BLaER1 treated with 17β-estradiol and CSF1 and Interleukin-3, amounts not matched to agents 10 nM and 100 nM (cell line): ENCODE results near the gene ETS2.
"Not testable (repeated sequence)": the region's sequence is repeated elsewhere in the genome, so short reads cannot be mapped to it uniquely, and the experiment has no call there.

Source experiments
- H3K27ac ChIP-seq, 11 experiments: shearing (Covaris generic); formaldehyde crosslinking; 2 replicates each; pipeline ENCODE4 v1.8.1; 2022
- H3K27me3 ChIP-seq, 11 experiments: shearing (Covaris generic); formaldehyde crosslinking; 2 replicates each; pipeline ENCODE4 v1.8.1; 2022
- H3K36me3 ChIP-seq, 11 experiments: shearing (Covaris generic); formaldehyde crosslinking; 2 replicates each; pipeline ENCODE4 v1.8.1; 2022
- H3K4me1 ChIP-seq, 10 experiments: shearing (Covaris generic); formaldehyde crosslinking; 2 replicates each; pipeline ENCODE4 v1.8.1; 2022
- H3K4me2 ChIP-seq, 11 experiments: shearing (Covaris generic); formaldehyde crosslinking; 2 replicates each; pipeline ENCODE4 v1.8.1; 2022
- H3K4me3 ChIP-seq, 10 experiments: shearing (Covaris generic); formaldehyde crosslinking; 2 replicates each; pipeline ENCODE4 v1.8.1; 2022
- H3K9ac ChIP-seq, 11 experiments: shearing (Covaris generic); formaldehyde crosslinking; 2 replicates each; pipeline ENCODE4 v1.8.1; 2022
- H3K9me3 ChIP-seq, 11 experiments: shearing (Covaris generic); formaldehyde crosslinking; replicated peaks in 1 of 11; 2 replicates each; pipeline ENCODE4 v1.8.1; 2022
- H4K20me1 ChIP-seq, 11 experiments: shearing (Covaris generic); formaldehyde crosslinking; 2 replicates each; pipeline ENCODE4 v1.8.1; 2022
- Cebpa-rat ChIP-seq, 11 experiments: shearing (Covaris generic); IDR thresholded peaks; 2 replicates each; pipeline ENCODE4 v1.8.1; 2022

The ETS2 gene

DNA sequence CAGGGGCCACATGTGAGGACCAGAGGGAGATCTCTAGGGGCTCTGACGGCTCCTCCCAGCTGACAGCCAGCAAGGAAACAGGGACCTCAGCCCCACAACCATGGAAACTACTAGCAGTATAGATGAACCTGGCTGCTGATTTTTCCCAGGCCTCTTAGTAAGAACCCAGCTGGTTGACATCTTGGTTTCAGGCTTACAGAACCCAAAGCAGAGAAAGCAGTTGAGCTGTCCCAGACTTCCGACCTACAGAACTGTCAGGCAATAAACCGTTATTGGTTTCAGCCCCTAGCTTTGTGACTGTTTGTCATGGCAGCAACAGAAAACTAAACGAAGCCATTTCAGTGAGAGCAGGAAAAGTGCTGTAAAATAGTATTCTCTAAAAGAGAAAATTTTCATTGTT, 36.4 kb downstream of the ETS2 start:
- no peak for TF ChIP-seq Cebpa-rat (IDR thresholded peaks at IDR 0.05)
- H3K4me3 ChIP-seq = no peak overlapping the region
- no peak overlapping the region for H3K9ac ChIP-seq
- peak overlapping the region in 3 of 11 experiments; percentile 23 to 39 (median 38); a peak in 3 of 22 replicates for H3K27ac ChIP-seq
- peaks cover 5 to 24% (median 10%) of the 10 kb centered on the region in 11 experiments; a peak in 18 of 22 replicates for H3K9me3 ChIP-seq
- peak overlapping the region in 8 of 11 experiments; percentile 1 to 39 (median 10); a peak in 10 of 22 replicates for H3K4me2 ChIP-seq
- no peaks in the 10 kb centered on the region for H3K27me3 ChIP-seq
- no peaks in the 10 kb centered on the region for H3K36me3 ChIP-seq
- no peaks in the 10 kb centered on the region for H4K20me1 ChIP-seq
- peaks cover 0 to 23% (median 10%) of the 10 kb centered on the region in 10 experiments; a peak in 14 of 20 replicates for H3K4me1 ChIP-seq

DNA sequence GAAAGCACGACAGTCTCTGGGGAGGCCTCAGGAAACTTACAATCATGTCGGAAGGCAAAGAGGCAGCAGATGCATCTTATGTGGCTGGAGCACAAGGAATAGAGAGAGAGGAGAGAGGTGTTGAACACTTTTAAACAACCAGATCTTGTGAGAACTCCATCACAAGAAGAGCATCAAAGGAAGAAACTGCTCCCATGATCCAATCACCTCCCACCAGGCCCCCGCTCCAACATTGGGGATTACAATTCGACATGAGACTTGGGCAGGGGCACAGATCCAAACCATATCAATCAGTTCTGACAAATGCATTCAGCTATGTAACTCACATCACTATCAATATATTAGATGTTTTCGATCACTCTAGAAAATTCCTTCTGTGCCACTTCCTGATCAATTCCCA, 37.6 kb downstream of the ETS2 start:
- Histone ChIP-seq H3K9ac (no peak overlapping the region), H3K4me3 (no peak overlapping the region), H3K27me3 (no peaks in the 10 kb centered on the region), H3K27ac (no peak overlapping the region), H3K9me3 (peaks cover 4 to 24% (median 10%) of the 10 kb centered on the region in 11 experiments; a peak in 18 of 22 replicates), H3K36me3 (no peaks in the 10 kb centered on the region), H3K4me2 (no peak overlapping the region), H3K4me1 (peaks cover 0 to 21% (median 10%) of the 10 kb centered on the region in 10 experiments; a peak in 14 of 20 replicates), H4K20me1 (no peaks in the 10 kb centered on the region)
- no peak for TF ChIP-seq Cebpa-rat (IDR thresholded peaks at IDR 0.05)

DNA sequence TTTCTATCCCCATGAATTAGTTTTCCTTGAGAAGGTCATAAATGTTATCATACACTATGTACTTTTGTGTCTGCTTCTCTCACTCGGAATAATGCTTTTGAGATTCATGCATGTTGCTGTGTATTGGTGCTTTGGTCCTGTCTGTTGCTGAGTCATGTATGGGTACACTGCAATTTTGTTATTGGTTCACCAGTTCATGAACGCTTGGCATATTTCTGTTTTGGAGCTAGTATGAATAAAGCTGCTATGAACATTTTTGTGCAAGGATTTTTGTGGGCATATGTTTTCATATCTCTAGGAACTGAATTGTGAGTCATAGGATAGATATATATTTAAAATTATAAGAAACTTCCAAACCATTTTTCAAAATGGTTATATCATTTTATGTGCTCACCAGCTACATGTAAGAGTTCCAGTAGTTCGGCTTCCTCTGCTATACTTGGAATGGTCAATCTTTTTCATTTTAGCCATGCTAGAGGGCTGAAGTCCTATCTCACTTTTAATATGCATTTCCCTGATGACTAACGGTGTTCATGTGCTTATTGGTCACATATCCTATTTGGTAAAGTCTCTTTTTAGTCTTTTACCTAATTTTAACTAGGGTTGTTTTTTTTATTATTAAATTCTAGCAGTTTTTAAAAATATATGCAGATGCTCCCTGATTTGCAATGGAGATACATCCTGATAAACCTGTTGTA, 38.2 kb downstream of the ETS2 start:
- Histone ChIP-seq H3K9me3 (peaks cover 0 to 24% (median 10%) of the 10 kb centered on the region in 11 experiments; a peak in 18 of 22 replicates), H3K9ac (no peak overlapping the region)

DNA sequence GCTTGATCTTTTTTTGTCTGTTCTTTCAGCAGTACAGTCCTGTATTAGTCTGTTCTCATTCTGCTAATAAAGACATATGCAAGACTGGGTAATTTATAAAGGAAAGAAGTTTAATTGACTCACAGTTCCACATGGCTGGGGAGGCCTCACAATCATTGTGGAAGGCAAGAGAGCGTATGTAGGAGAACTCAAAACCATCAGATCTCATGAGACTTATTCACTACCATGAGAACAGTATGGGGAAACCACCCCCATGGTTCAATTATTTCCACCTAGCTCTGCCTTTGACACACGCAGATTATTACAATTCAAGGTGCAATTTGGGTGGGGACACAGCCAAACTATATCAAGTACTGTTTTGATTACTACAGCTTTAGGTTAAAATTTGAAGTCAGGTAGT, 39.6 kb downstream of the ETS2 start:
- not testable (repeated sequence) for H3K27ac ChIP-seq

More for the DNA sequence above, 38.2 kb downstream of the ETS2 start:
- H3K36me3 ChIP-seq = no peaks in the 10 kb centered on the region
- no peak overlapping the region for H3K4me2 ChIP-seq
- H3K4me3 ChIP-seq = no peak overlapping the region
- no peak for TF ChIP-seq Cebpa-rat (IDR thresholded peaks at IDR 0.05)
- H4K20me1 ChIP-seq = no peaks in the 10 kb centered on the region
- H3K4me1 ChIP-seq = peaks cover 0 to 21% (median 10%) of the 10 kb centered on the region in 10 experiments; a peak in 14 of 20 replicates
- no peak overlapping the region for H3K27ac ChIP-seq
- no peaks in the 10 kb centered on the region for H3K27me3 ChIP-seq

DNA sequence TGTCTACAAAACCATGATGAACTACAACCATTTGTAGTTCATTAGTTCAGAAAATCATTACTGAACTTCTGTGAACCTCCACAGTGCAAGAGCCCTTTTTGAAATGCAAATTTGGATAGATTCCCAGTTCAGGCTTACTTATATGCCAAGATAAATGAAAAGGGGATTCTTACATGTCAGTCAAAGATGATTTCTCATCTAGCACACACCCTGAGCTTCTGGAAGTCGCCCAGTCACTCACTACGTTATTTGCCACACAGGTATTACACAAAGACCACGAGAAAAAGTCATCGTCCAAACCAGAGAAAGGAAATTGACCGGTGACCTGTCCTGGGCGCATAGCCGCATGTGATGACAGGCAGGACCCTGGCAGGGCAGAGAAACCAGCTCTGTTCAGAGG, 41.8 kb downstream of the ETS2 start:
- Histone ChIP-seq H3K9me3 (peaks cover 5 to 23% (median 16%) of the 10 kb centered on the region in 11 experiments; a peak in 20 of 22 replicates), H4K20me1 (no peaks in the 10 kb centered on the region), H3K36me3 (no peaks in the 10 kb centered on the region), H3K4me3 (no peak overlapping the region), H3K27ac (no peak overlapping the region), H3K9ac (no peak overlapping the region), H3K27me3 (no peaks in the 10 kb centered on the region), H3K4me1 (peaks cover 8 to 26% (median 24%) of the 10 kb centered on the region in 10 experiments), H3K4me2 (no peak overlapping the region)
- TF ChIP-seq Cebpa-rat (IDR thresholded peaks at IDR 0.05) = no peak

More for the DNA sequence above, 39.6 kb downstream of the ETS2 start:
- H3K4me3 ChIP-seq, H3K4me2 ChIP-seq, H3K36me3 ChIP-seq, H3K27me3 ChIP-seq, H4K20me1 ChIP-seq, H3K9ac ChIP-seq: not testable (repeated sequence)
- peaks cover 0 to 22% (median 10%) of the 10 kb centered on the region in 11 experiments; a peak in 18 of 22 replicates for H3K9me3 ChIP-seq
- H3K4me1 ChIP-seq = peaks cover 0 to 20% (median 11%) of the 10 kb centered on the region in 10 experiments; a peak in 11 of 20 replicates

DNA sequence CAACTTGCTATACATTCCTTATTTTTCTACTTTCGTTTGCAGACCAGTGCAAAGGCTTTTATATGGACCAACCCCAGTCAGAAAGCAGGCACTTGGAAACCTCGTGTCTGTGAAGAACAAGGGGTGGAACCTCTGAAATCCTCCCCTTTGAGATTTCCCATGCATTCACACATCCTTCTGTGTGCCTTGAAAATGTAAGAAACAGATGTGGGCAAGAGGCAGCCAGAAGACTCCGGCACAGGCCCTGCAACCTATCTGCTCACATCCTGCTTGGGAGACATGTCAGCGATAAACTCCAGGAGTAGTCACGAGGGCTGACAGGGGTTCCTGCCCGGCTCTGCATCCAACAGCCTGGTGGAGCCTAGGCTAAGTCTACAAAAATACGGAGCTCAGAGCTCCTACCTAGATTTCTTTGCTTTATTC, 42.5 kb downstream of the ETS2 start:
- no peak overlapping the region for H3K9ac ChIP-seq
- H3K36me3 ChIP-seq = no peaks in the 10 kb centered on the region
- H3K9me3 ChIP-seq = peaks cover 5 to 23% (median 16%) of the 10 kb centered on the region in 11 experiments; a peak in 20 of 22 replicates
- no peak overlapping the region for H3K4me2 ChIP-seq
- H4K20me1 ChIP-seq = no peaks in the 10 kb centered on the region
- H3K27ac ChIP-seq = peak overlapping the region in 1 of 11 experiments; percentile 10; a peak in 1 of 22 replicates
- H3K4me3 ChIP-seq = no peak overlapping the region
- TF ChIP-seq Cebpa-rat (IDR thresholded peaks at IDR 0.05) = no peak
- H3K27me3 ChIP-seq = no peaks in the 10 kb centered on the region
- peaks cover 9 to 32% (median 30%) of the 10 kb centered on the region in 10 experiments for H3K4me1 ChIP-seq

DNA sequence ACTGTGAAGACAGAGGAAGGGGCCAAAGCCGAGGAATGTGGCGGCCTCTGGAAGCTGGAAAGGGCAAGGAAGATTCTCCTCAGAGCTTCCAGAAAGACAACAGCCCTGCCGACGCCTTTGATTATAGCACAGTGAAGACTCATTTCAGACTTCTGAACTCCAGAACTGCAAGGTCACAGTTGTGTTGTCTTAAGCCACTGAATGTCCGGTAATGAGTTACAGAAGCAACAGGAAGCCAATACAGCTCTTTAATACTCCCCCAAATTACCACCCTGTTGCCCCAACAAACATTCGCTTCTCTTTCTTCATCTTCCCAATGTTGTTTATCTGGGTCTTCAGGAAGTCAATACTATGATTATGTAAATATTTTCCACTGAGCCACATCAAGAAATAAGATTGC, 44.0 kb downstream of the ETS2 start:
- Histone ChIP-seq H3K4me2 (peak overlapping the region in 1 of 11 experiments; percentile 5; a peak in 1 of 22 replicates), H3K9ac (no peak overlapping the region), H3K4me1 (peaks cover 17 to 48% (median 43%) of the 10 kb centered on the region in 10 experiments), H3K27me3 (no peaks in the 10 kb centered on the region), H3K4me3 (no peak overlapping the region), H3K9me3 (peaks cover 5 to 18% (median 12%) of the 10 kb centered on the region in 11 experiments; a peak in 20 of 22 replicates), H3K27ac (peak overlapping the region in 2 of 11 experiments; percentile 83 to 94; a peak in 4 of 22 replicates), H4K20me1 (no peaks in the 10 kb centered on the region), H3K36me3 (no peaks in the 10 kb centered on the region)
- TF ChIP-seq Cebpa-rat (IDR thresholded peaks at IDR 0.05) = no peak

DNA sequence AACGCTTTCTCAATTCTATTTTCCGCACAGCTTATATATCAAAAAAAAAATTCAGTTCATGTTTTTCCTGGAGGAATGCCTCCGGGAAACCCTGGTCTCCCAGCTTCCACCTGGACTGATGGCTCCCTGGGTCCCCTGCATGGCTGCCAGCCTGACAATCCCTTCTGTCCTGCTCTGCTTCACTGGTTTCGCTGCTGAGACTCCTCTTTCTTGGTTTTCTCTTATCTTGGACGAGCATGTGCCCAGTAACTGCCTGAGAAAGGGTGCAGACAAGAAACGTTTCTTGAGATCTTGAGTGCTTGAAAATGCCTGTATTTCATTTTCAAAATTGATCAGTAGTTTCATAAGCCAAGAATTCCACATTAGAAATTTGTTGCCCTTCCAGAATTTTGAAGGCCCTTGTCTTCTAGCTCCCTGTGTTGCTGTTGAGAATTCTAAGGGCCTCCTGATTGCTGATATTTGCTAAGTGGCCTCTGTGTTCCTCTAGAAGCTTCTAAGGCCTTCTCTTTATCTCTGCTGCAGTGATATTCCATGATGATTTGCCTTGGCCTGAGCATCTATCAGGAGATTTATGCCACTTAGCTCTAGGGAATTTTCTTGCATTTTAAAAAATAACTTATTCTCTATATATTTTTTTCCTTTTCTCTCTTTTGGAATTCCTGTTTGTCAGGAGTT, 44.7 kb downstream of the ETS2 start:
- Histone ChIP-seq H3K9ac (peak overlapping the region in 3 of 11 experiments; percentile 7 to 64 (median 45); a peak in 4 of 22 replicates), H3K36me3 (no peaks in the 10 kb centered on the region), H3K27ac (peak overlapping the region in 7 of 11 experiments; percentile 47 to 94 (median 83); a peak in 11 of 22 replicates), H3K4me3 (no peak overlapping the region), H3K9me3 (peaks cover 0 to 12% (median 6%) of the 10 kb centered on the region in 11 experiments; a peak in 13 of 22 replicates), H4K20me1 (no peaks in the 10 kb centered on the region), H3K4me2 (peak overlapping the region in 9 of 11 experiments; percentile 5 to 87 (median 70); a peak in 12 of 22 replicates), H3K27me3 (no peaks in the 10 kb centered on the region), H3K4me1 (peaks cover 17 to 48% (median 43%) of the 10 kb centered on the region in 10 experiments)
- no peak for TF ChIP-seq Cebpa-rat (IDR thresholded peaks at IDR 0.05)

DNA sequence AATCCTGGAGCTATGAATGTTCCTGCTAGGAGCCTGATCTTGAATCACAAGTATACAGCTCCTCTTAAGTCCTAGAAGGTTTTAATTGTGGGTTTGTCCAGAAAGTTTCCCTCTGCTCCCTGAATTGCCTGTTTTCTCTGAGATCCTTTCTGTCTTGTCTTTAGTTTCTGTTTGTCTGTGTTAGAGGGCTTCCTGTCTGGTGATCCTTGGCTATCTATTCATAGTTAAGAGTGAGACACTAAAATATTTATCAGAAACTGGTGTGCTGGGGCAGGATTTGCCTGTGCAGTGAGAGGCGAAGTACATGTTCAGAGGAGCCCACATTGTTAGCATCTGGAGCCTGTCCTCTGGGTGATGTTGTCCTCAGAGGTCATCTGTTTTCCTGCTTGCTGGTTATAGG, 45.4 kb downstream of the ETS2 start:
- no peaks in the 10 kb centered on the region for H4K20me1 ChIP-seq
- H3K4me1 ChIP-seq = peaks cover 17 to 48% (median 43%) of the 10 kb centered on the region in 10 experiments
- TF ChIP-seq Cebpa-rat (IDR thresholded peaks at IDR 0.05) = no peak
- no peaks in the 10 kb centered on the region for H3K27me3 ChIP-seq
- peak overlapping the region; percentile 5 to 87 (median 70); a peak in 19 of 22 replicates for H3K4me2 ChIP-seq
- H3K4me3 ChIP-seq = no peak overlapping the region
- peak overlapping the region in 9 of 11 experiments; percentile 23 to 94 (median 56); a peak in 15 of 22 replicates for H3K27ac ChIP-seq
- peaks cover 0 to 18% (median 11%) of the 10 kb centered on the region in 11 experiments; a peak in 15 of 22 replicates for H3K9me3 ChIP-seq
- H3K36me3 ChIP-seq = no peaks in the 10 kb centered on the region
- H3K9ac ChIP-seq = peak overlapping the region in 6 of 11 experiments; percentile 2 to 64 (median 30); a peak in 8 of 22 replicates
